ENCODE results near the gene CACHD1. TPM values are rescaled to one million over a fixed set of nuclear protein-coding genes. Genes with fewer than 3 reads are reported as not detected.

CACHD1 gene
- total and polyA plus RNA-seq, 10 donors: 1.1 to 17.3 (median 11.4) TPM

- no peaks in the 10 kb centered on the region for H3K4me1 ChIP-seq
- H3K4me3 ChIP-seq: no peak overlapping the region
- 84 to 93% (median 89%) methylated on average over 6 of the region's 6 CpGs for WGBS, 5 donors
- no peak for DNase-seq
- H3K36me3 ChIP-seq: no peaks in the 10 kb centered on the region
- no peak overlapping the region for H3K27ac ChIP-seq
- no peak for TF ChIP-seq POLR2AphosphoS5 (IDR thresholded peaks at IDR 0.05)
- no peak for TF ChIP-seq POLR2A (IDR thresholded peaks at IDR 0.05)
- TF ChIP-seq CTCF (IDR thresholded peaks at IDR 0.05 in 8 of 11, conservative IDR thresholded peaks at IDR 0.05 in 3 of 11): no peak
- intact Hi-C loops (cut with DNase I; ENCODE audit: low total_unique reads): no loop called here
- H3K9me3 ChIP-seq: no peaks in the 10 kb centered on the region
- H3K27me3 ChIP-seq (replicated peaks in 1 of 7): no peaks in the 10 kb centered on the region
These were observed 34.9 kb upstream of the CACHD1 start for GRCh38 chr1:64435000-64435399.

GRCh38 chr1:64437453-64437852 is 32.5 kb upstream of the CACHD1 start:
- TF ChIP-seq CTCF (IDR thresholded peaks at IDR 0.05 in 8 of 11, conservative IDR thresholded peaks at IDR 0.05 in 3 of 11): no peak
- intact Hi-C loops (cut with DNase I; ENCODE audit: low total_unique reads): no loop called here
- Histone ChIP-seq H3K27ac (no peak overlapping the region), H3K9me3 (no peaks in the 10 kb centered on the region), H3K4me1 (no peaks in the 10 kb centered on the region), H3K27me3 (replicated peaks in 1 of 7) (no peaks in the 10 kb centered on the region), H3K36me3 (no peaks in the 10 kb centered on the region), H3K4me3 (no peak overlapping the region)
- 80 to 94% (median 84%) methylated on average over 2 of the region's 2 CpGs for WGBS, 5 donors
- no peak for DNase-seq

GRCh38 chr1:64440183-64440826 is 29.6 kb upstream of the CACHD1 start:
- no peak for DNase-seq
- no peak overlapping the region for H3K27ac ChIP-seq
- H3K9me3 ChIP-seq: no peaks in the 10 kb centered on the region
- no peaks in the 10 kb centered on the region for H3K36me3 ChIP-seq
- no peak overlapping the region for H3K4me3 ChIP-seq
- no peaks in the 10 kb centered on the region for H3K27me3 ChIP-seq (replicated peaks in 1 of 7)
- intact Hi-C loops (cut with DNase I; ENCODE audit: low total_unique reads): no loop called here
- WGBS, 5 donors: 65 to 85% (median 72%) methylated on average over 7 of the region's 7 CpGs
- H3K4me1 ChIP-seq: no peaks in the 10 kb centered on the region
- TF ChIP-seq POLR2AphosphoS5 (IDR thresholded peaks at IDR 0.05) (no peak), CTCF (IDR thresholded peaks at IDR 0.05 in 8 of 11, conservative IDR thresholded peaks at IDR 0.05 in 3 of 11) (no peak), POLR2A (IDR thresholded peaks at IDR 0.05) (no peak)

GRCh38 chr1:64451440-64451839 is 18.5 kb upstream of the CACHD1 start:
- H3K4me1 ChIP-seq: no peaks in the 10 kb centered on the region
- no peak overlapping the region for H3K4me3 ChIP-seq
- WGBS, 5 donors: 64 to 82% (median 78%) methylated on average over 1 of the region's 1 CpG
- no peak overlapping the region for H3K27ac ChIP-seq
- no peaks in the 10 kb centered on the region for H3K9me3 ChIP-seq
- DNase-seq: no peak
- no peaks in the 10 kb centered on the region for H3K27me3 ChIP-seq (replicated peaks in 1 of 7)
- TF ChIP-seq POLR2A (IDR thresholded peaks at IDR 0.05) (no peak), POLR2AphosphoS5 (IDR thresholded peaks at IDR 0.05) (no peak), CTCF (IDR thresholded peaks at IDR 0.05 in 8 of 11, conservative IDR thresholded peaks at IDR 0.05 in 3 of 11) (no peak)
- no peaks in the 10 kb centered on the region for H3K36me3 ChIP-seq
- intact Hi-C loops (cut with DNase I; ENCODE audit: low total_unique reads): no loop called here
